ENCODE measurements around the gene FOXA2.

Gene FOXA2

DNA sequence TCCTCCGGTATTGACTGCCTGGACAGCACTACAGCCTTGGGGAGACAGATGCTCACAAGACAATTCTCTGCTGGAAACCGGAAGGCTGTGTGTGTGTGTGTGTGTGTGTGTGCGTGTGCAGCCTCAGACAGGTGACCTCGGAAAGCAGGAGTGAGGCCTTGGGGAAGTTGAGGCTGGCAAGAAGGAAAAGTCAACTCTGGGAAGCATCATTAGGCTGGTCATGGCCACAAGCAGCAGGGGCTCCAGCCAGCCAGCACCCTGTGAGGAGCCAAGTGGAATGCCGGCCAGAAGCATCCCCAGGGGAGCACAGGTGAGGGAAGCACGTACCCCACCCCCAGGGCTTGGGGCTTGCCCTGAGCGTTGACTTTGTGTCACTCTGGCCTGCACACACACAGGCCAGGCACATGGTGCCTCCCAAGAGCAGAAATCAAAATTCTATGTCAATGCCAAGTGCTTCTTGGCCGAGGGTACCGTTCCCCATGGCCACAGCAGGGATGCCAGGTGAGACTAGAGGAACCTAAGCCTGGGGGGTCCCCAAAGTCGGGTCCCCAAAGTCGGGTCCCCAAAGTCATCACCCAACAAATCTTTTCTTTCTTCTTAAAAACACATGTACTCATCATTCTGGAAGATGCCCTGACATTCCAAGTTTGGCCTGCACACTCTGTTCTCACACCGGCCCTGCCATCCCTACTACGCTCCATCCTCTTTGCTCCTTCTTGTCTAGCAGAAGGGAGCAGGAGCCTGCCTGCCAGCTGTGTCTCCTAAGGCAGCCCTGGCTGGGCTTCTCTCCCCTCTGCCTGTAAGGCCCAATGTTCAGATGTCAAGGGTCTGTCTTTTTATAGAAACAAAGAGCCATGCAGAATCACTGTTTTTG is 26.7 kb downstream of the FOXA2 start:
- H2AFZ ChIP-seq (ENCODE audit: low read length), result no peak overlapping the region
- no peak overlapping the region for H3K4me2 ChIP-seq (ENCODE audit: low read length)
- TF ChIP-seq, protein P1, sequence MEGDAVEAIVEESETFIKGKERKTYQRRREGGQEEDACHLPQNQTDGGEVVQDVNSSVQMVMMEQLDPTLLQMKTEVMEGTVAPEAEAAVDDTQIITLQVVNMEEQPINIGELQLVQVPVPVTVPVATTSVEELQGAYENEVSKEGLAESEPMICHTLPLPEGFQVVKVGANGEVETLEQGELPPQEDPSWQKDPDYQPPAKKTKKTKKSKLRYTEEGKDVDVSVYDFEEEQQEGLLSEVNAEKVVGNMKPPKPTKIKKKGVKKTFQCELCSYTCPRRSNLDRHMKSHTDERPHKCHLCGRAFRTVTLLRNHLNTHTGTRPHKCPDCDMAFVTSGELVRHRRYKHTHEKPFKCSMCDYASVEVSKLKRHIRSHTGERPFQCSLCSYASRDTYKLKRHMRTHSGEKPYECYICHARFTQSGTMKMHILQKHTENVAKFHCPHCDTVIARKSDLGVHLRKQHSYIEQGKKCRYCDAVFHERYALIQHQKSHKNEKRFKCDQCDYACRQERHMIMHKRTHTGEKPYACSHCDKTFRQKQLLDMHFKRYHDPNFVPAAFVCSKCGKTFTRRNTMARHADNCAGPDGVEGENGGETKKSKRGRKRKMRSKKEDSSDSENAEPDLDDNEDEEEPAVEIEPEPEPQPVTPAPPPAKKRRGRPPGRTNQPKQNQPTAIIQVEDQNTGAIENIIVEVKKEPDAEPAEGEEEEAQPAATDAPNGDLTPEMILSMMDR (IDR thresholded peaks at IDR 0.05; ENCODE audit: low read length), result no peak
- no peak for TF ChIP-seq EZH2 (IDR thresholded peaks at IDR 0.05; ENCODE audit: borderline replicate concordance, low read length)
- H3K9me2 ChIP-seq (ENCODE audit: low read depth, low read length), result no peaks in the 10 kb centered on the region
- H3K9ac ChIP-seq (ENCODE audit: low read length), result no peak overlapping the region
- no peaks in the 10 kb centered on the region for H3K27me3 ChIP-seq (ENCODE audit: insufficient read depth, low read length)
- no peak overlapping the region for H3K4me3 ChIP-seq (ENCODE audit: low read depth, low read length, poor library complexity, severe bottlenecking)
- no peaks in the 10 kb centered on the region for H3K4me1 ChIP-seq (ENCODE audit: insufficient read depth, low read length, severe bottlenecking)
- no peak overlapping the region for H3K27ac ChIP-seq (ENCODE audit: low read depth, low read length, poor library complexity, severe bottlenecking)
- H3K36me3 ChIP-seq (ENCODE audit: insufficient read depth, low read length), result no peaks in the 10 kb centered on the region
- no peaks in the 10 kb centered on the region for H3F3A ChIP-seq (ENCODE audit: insufficient read depth, low read length)
- no peaks in the 10 kb centered on the region for H3K79me2 ChIP-seq (ENCODE audit: insufficient read depth, low read length)
- no peaks in the 10 kb centered on the region for H3K9me3 ChIP-seq (ENCODE audit: low read length)
- no peaks in the 10 kb centered on the region for H4K20me1 ChIP-seq (ENCODE audit: insufficient read depth, low read length)

DNA sequence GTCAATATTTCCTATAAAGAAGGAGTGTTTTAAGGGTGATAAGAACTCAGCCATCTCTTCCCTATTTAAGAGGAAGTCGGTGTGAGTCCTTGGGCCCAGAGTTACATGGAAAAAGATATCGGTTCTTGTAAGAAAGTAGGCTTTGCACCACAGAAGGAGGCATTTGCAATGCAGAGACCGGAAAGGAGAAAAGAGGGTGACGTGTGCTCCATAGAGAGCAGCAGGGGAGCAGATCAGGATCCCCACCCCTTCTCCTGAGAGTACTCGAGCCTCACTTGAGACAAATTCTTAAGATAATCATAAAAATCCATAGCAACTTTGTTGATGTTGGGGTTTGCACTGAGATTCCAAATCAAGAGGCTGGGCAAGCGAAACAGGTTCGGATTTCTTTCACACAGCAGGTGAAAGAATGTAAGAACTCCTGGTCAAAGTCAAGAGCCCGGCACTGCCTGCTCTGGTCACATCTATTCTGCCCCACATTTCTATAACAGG is 27.8 kb downstream of the FOXA2 start:
- no peaks in the 10 kb centered on the region for H3K79me2 ChIP-seq (ENCODE audit: insufficient read depth, low read length)
- no peak overlapping the region for H3K4me3 ChIP-seq (ENCODE audit: low read depth, low read length, poor library complexity, severe bottlenecking)
- no peaks in the 10 kb centered on the region for H3K9me2 ChIP-seq (ENCODE audit: low read depth, low read length)
- no peaks in the 10 kb centered on the region for H3K4me1 ChIP-seq (ENCODE audit: insufficient read depth, low read length, severe bottlenecking)
- TF ChIP-seq EZH2 (IDR thresholded peaks at IDR 0.05; ENCODE audit: borderline replicate concordance, low read length), result no peak
- TF ChIP-seq, protein P1 (IDR thresholded peaks at IDR 0.05; ENCODE audit: low read length), result no peak
- H4K20me1 ChIP-seq (ENCODE audit: insufficient read depth, low read length), result no peaks in the 10 kb centered on the region
- no peaks in the 10 kb centered on the region for H3K27me3 ChIP-seq (ENCODE audit: insufficient read depth, low read length)
- H3K36me3 ChIP-seq (ENCODE audit: insufficient read depth, low read length), result no peaks in the 10 kb centered on the region
- H3K9ac ChIP-seq (ENCODE audit: low read length), result no peak overlapping the region
- H3K9me3 ChIP-seq (ENCODE audit: low read length), result no peaks in the 10 kb centered on the region
- no peaks in the 10 kb centered on the region for H3F3A ChIP-seq (ENCODE audit: insufficient read depth, low read length)
- H3K4me2 ChIP-seq (ENCODE audit: low read length), result no peak overlapping the region
- no peak overlapping the region for H2AFZ ChIP-seq (ENCODE audit: low read length)
- no peak overlapping the region for H3K27ac ChIP-seq (ENCODE audit: low read depth, low read length, poor library complexity, severe bottlenecking)

- Histone ChIP-seq H3K36me3 (ENCODE audit: insufficient read depth, low read length) (no peaks in the 10 kb centered on the region), H3K27me3 (ENCODE audit: insufficient read depth, low read length) (no peaks in the 10 kb centered on the region), H4K20me1 (ENCODE audit: insufficient read depth, low read length) (no peaks in the 10 kb centered on the region), H3K79me2 (ENCODE audit: insufficient read depth, low read length) (no peaks in the 10 kb centered on the region), H3K4me2 (ENCODE audit: low read length) (no peak overlapping the region), H3F3A (ENCODE audit: insufficient read depth, low read length) (no peaks in the 10 kb centered on the region), H3K9me2 (ENCODE audit: low read depth, low read length) (no peaks in the 10 kb centered on the region), H3K9me3 (ENCODE audit: low read length) (no peaks in the 10 kb centered on the region), H3K4me3 (ENCODE audit: low read depth, low read length, poor library complexity, severe bottlenecking) (no peak overlapping the region), H2AFZ (ENCODE audit: low read length) (no peak overlapping the region), H3K4me1 (ENCODE audit: insufficient read depth, low read length, severe bottlenecking) (no peaks in the 10 kb centered on the region), H3K9ac (ENCODE audit: low read length) (no peak overlapping the region), H3K27ac (ENCODE audit: low read depth, low read length, poor library complexity, severe bottlenecking) (no peak overlapping the region)
- TF ChIP-seq, protein P1 (IDR thresholded peaks at IDR 0.05; ENCODE audit: low read length), result no peak
- no peak for TF ChIP-seq EZH2 (IDR thresholded peaks at IDR 0.05; ENCODE audit: borderline replicate concordance, low read length)
Measured at GRCh38 chr20:22555791-22556564, 28.4 kb downstream of the FOXA2 start.
